ENCODE data around the gene TRMT112.

TRMT112 gene

GRCh38 chr11:64317325-64317960 lies at the start of gene TRMT112:
Gene TRMT112, minus strand, starts transcription at chr11:64317559. Its CDS starts 33 bp downstream, at chr11:64317526.
- peak; percentile 85 to 96 for DNase-seq (ENCODE audit: low read depth in 2 of 2)

GRCh38 chr11:64366751-64367150 lies 49.4 kb upstream of the TRMT112 start:
- no peak for DNase-seq (ENCODE audit: low read depth in 2 of 2)

- DNase-seq (ENCODE audit: low read depth in 2 of 2), result no peak
Observed at GRCh38 chr11:64364911-64365310, 47.6 kb upstream of the TRMT112 start.

GRCh38 chr11:64364435-64364834 lies 47.1 kb upstream of the TRMT112 start:
- no peak for DNase-seq (ENCODE audit: low read depth in 2 of 2)

GRCh38 chr11:64362339-64362738 lies 45.0 kb upstream of the TRMT112 start:
- no peak for DNase-seq (ENCODE audit: low read depth in 2 of 2)

- DNase-seq (ENCODE audit: low read depth in 2 of 2), result no peak
Observed at GRCh38 chr11:64361659-64362058, 44.3 kb upstream of the TRMT112 start.

- no peak for DNase-seq (ENCODE audit: low read depth in 2 of 2)
Observed at GRCh38 chr11:64360448-64360921, 43.1 kb upstream of the TRMT112 start.

- no peak for DNase-seq (ENCODE audit: low read depth in 2 of 2)
Observed at GRCh38 chr11:64359712-64360445, 42.5 kb upstream of the TRMT112 start.

- peak in 1 of 2 donors; percentile 32 for DNase-seq (ENCODE audit: low read depth in 2 of 2)
Observed at GRCh38 chr11:64358907-64359711, 41.8 kb upstream of the TRMT112 start, which contains the start of gene RPS6KA4. Gene RPS6KA4, plus strand, starts transcription at chr11:64359162. Its CDS starts 74 bp downstream, at chr11:64359236.

- no peak for DNase-seq (ENCODE audit: low read depth in 2 of 2)
Observed at GRCh38 chr11:64358536-64358906, 41.2 kb upstream of the TRMT112 start.

- no peak for DNase-seq (ENCODE audit: low read depth in 2 of 2)
Observed at GRCh38 chr11:64357904-64358535, 40.7 kb upstream of the TRMT112 start.

- no peak for DNase-seq (ENCODE audit: low read depth in 2 of 2)
Observed at GRCh38 chr11:64357446-64357845, 40.1 kb upstream of the TRMT112 start.

- DNase-seq (ENCODE audit: low read depth in 2 of 2), result no peak
Observed at GRCh38 chr11:64356498-64357411, 39.4 kb upstream of the TRMT112 start.

GRCh38 chr11:64355078-64355940 lies 38.0 kb upstream of the TRMT112 start:
- no peak for DNase-seq (ENCODE audit: low read depth in 2 of 2)

- DNase-seq (ENCODE audit: low read depth in 2 of 2), result no peak
Observed at GRCh38 chr11:64353715-64354506, 36.6 kb upstream of the TRMT112 start.

GRCh38 chr11:64352995-64353714 lies 35.8 kb upstream of the TRMT112 start:
- no peak for DNase-seq (ENCODE audit: low read depth in 2 of 2)

GRCh38 chr11:64352099-64352994 lies 35.0 kb upstream of the TRMT112 start:
- no peak for DNase-seq (ENCODE audit: low read depth in 2 of 2)

All from stimulated activated CD8-positive, alpha-beta memory T cell treated with anti-CD3 and anti-CD28 coated beads, Interleukin-15, amount 100 ng/mL, for 4 hours (primary cell).